Ishikawa (cell line): Measurements from ENCODE around the gene EEFSEC.

ENCODE experiments used
- CEBPB ChIP-seq: IDR thresholded peaks from 2 replicates; pipeline ENCODE4 v1.6.1; 2012
- CREB1 ChIP-seq: IDR thresholded peaks from 2 replicates; pipeline ENCODE4 v1.6.1; 2012; ENCODE audit warnings: low read depth
- EGR1 ChIP-seq: IDR thresholded peaks from 2 replicates; pipeline ENCODE4 v1.6.1; 2012
- EP300 ChIP-seq: IDR thresholded peaks from 2 replicates; pipeline ENCODE4 v1.6.1; 2012; ENCODE audit warnings: borderline replicate concordance
- FOXM1 ChIP-seq: IDR thresholded peaks from 2 replicates; pipeline ENCODE4 v1.6.1; 2012; ENCODE audit warnings: low read depth, borderline replicate concordance
- MAX ChIP-seq: IDR thresholded peaks from 2 replicates; pipeline ENCODE4 v1.6.1; 2012
- NFIC ChIP-seq: IDR thresholded peaks from 2 replicates; pipeline ENCODE4 v1.6.1; 2012
- RAD21 ChIP-seq: IDR thresholded peaks from 2 replicates; pipeline ENCODE4 v1.6.1; 2012; ENCODE audit warnings: low read depth
- REST ChIP-seq: IDR thresholded peaks from 2 replicates; pipeline ENCODE4 v1.6.1; 2012; ENCODE audit warnings: low read depth, mild to moderate bottlenecking
- TAF1 ChIP-seq: IDR thresholded peaks from 2 replicates; pipeline ENCODE4 v1.6.1; 2012; ENCODE audit warnings: low read depth, mild to moderate bottlenecking
- TCF12 ChIP-seq: IDR thresholded peaks from 2 replicates; pipeline ENCODE4 v1.6.1; 2012; ENCODE audit warnings: low read depth
- TEAD4 ChIP-seq: IDR thresholded peaks from 2 replicates; pipeline ENCODE4 v1.6.1; 2012
- USF1 ChIP-seq: IDR thresholded peaks from 2 replicates; pipeline ENCODE4 v1.6.1; 2012
- YY1 ChIP-seq: IDR thresholded peaks from 2 replicates; pipeline ENCODE4 v1.6.1; 2012; ENCODE audit warnings: low read depth
- ZBTB7A ChIP-seq: IDR thresholded peaks from 2 replicates; pipeline ENCODE4 v1.6.1; 2012; ENCODE audit warnings: low read depth

Gene EEFSEC

GRCh38 chr3:128341659-128342395, 188.5 kb downstream of the EEFSEC start:
- TF ChIP-seq ZBTB7A (no peak), TEAD4 (no peak), EP300 (no peak)

GRCh38 chr3:128342701-128343180, 189.5 kb downstream of the EEFSEC start:
- TF ChIP-seq USF1: no peak
- TF ChIP-seq YY1: no peak
- TF ChIP-seq TAF1: no peak
- TF ChIP-seq RAD21: no peak
- no peak for TF ChIP-seq EP300
- no peak for TF ChIP-seq EGR1
- no peak for TF ChIP-seq FOXM1
- no peak for TF ChIP-seq REST
- no peak for TF ChIP-seq MAX
- no peak for TF ChIP-seq ZBTB7A
- TF ChIP-seq CREB1: no peak
- TF ChIP-seq NFIC: no peak
- no peak for TF ChIP-seq TCF12
- TF ChIP-seq CEBPB: no peak
- no peak for TF ChIP-seq TEAD4

- no peak for TF ChIP-seq NFIC
- TF ChIP-seq ZBTB7A: no peak
- no peak for TF ChIP-seq TCF12
- no peak for TF ChIP-seq MAX
- no peak for TF ChIP-seq USF1
Measured at GRCh38 chr3:128343287-128344051, 190.2 kb downstream of the EEFSEC start.

GRCh38 chr3:128344052-128344735, 190.9 kb downstream of the EEFSEC start:
- no peak for TF ChIP-seq TCF12
- no peak for TF ChIP-seq RAD21
- TF ChIP-seq USF1: no peak
- TF ChIP-seq CREB1: no peak
- TF ChIP-seq TEAD4: no peak
- no peak for TF ChIP-seq NFIC
- TF ChIP-seq YY1: no peak
- TF ChIP-seq FOXM1: no peak
- no peak for TF ChIP-seq EP300
- no peak for TF ChIP-seq MAX
- TF ChIP-seq CEBPB: no peak

- TF ChIP-seq TCF12 (no peak), NFIC (no peak), FOXM1 (no peak), TEAD4 (no peak), EP300 (no peak), YY1 (no peak), EGR1 (no peak), ZBTB7A (no peak), REST (no peak), RAD21 (no peak), TAF1 (no peak), USF1 (no peak), CEBPB (no peak), MAX (no peak), CREB1 (no peak)
Measured at GRCh38 chr3:128345196-128345595, 191.9 kb downstream of the EEFSEC start.
